ENCODE data around the gene HEPHL1. TPM values are rescaled to one million over a fixed set of nuclear protein-coding genes. Genes with fewer than 3 reads are reported as not detected.

HEPHL1 gene
- total and polyA plus RNA-seq, 7 donors: 0.01 TPM; not detected in 6

DNA sequence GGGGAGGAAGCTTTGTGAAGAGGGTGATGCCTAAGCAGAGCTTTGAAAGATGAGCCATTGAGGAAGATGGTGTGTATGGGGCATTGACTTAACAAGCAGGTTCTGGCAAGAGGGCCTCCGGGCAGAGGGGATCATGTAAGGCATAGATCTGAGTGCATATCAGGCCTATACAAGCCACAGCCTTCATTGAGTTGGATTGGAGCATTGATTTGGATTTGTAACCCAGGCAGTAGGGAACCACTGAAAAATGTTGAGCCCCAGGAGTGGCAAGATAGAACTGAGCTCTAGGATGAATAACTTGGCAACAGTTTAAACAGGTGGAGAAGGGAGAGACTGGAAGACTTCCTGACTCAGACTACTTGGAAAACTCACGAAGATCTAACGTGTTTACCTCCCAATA, 128.9 kb downstream of the HEPHL1 start:
- Histone ChIP-seq H3K4me1 (peaks cover 6% of the 10 kb centered on the region), H3K9me3 (no peaks in the 10 kb centered on the region), H3K36me3 (ENCODE audit: insufficient read depth in 1 of 2, low read depth in 1 of 2) (no peaks in the 10 kb centered on the region), H3K4me3 (no peak overlapping the region), H3K27me3 (ENCODE audit: insufficient read depth in 3 of 3, low read length in 2 of 3) (no peaks in the 10 kb centered on the region), H3K27ac (no peak overlapping the region)
- TF ChIP-seq, protein P1, sequence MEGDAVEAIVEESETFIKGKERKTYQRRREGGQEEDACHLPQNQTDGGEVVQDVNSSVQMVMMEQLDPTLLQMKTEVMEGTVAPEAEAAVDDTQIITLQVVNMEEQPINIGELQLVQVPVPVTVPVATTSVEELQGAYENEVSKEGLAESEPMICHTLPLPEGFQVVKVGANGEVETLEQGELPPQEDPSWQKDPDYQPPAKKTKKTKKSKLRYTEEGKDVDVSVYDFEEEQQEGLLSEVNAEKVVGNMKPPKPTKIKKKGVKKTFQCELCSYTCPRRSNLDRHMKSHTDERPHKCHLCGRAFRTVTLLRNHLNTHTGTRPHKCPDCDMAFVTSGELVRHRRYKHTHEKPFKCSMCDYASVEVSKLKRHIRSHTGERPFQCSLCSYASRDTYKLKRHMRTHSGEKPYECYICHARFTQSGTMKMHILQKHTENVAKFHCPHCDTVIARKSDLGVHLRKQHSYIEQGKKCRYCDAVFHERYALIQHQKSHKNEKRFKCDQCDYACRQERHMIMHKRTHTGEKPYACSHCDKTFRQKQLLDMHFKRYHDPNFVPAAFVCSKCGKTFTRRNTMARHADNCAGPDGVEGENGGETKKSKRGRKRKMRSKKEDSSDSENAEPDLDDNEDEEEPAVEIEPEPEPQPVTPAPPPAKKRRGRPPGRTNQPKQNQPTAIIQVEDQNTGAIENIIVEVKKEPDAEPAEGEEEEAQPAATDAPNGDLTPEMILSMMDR (IDR thresholded peaks at IDR 0.05): no peak
- intact Hi-C loops (cut with DNase I): no loop called here
- DNase-seq: no peak
- ATAC-seq: no peak
- WGBS, 3 donors: 56 to 80% (median 65%) methylated on average over 3 of the region's 3 CpGs

DNA sequence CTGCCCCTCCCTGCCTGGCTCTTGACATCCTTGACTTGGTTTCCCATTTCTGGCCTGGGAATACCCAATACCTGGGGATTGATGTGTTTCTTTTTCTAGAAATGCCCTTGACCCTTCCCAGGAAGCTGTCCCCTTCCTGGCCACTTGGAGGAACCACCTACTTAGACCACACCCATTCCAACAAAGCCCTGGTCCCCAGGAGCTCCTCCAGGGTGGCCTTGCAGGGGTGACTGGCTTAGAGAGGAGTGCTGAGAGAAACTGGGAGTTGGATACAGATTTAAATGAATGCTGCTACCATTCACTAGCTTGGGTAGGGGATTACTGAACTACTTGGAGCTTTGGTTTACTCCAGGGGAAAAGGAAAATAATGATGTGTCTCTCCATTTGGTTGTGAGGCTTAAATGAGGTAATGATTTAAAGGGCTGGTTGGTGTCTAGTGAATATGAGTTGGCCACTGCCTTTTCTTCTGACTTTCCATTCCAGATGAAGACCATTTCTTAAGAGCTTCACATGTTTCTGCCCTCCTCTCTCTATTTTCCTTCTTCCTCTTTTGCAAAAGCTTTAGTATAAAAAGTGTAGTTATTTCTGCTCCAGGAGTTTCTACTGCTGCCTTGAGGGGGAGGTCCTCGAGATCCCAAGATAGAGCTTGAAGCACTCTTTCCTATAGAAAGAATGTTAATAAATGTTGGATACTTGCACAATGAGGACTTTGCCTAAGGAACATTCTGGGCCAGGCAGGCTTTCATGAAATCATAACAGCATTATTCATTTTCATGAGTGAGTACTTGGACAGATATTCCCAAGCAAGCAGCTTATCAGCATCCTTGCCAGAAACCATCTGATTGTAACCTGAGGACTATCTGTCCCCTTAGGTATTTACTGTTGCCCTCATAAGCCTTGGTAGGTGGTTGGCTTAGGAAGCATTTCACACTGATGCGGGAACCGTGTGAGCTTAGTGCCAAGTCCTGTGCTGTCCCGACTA, 129.8 kb downstream of the HEPHL1 start:
- H3K36me3 ChIP-seq (ENCODE audit: insufficient read depth in 1 of 2, low read depth in 1 of 2): no peaks in the 10 kb centered on the region
- peaks cover 6% of the 10 kb centered on the region for H3K4me1 ChIP-seq
- no peak overlapping the region for H3K27ac ChIP-seq
- no peak overlapping the region for H3K4me3 ChIP-seq
- intact Hi-C loops (cut with DNase I): no loop called here
- H3K9me3 ChIP-seq: no peaks in the 10 kb centered on the region
- no peaks in the 10 kb centered on the region for H3K27me3 ChIP-seq (ENCODE audit: insufficient read depth in 3 of 3, low read length in 2 of 3)
- ATAC-seq (peak; percentile 28 to 74 (median 54)), DNase-seq (no peak)
- TF ChIP-seq, protein P1 (IDR thresholded peaks at IDR 0.05): no peak
- 55 to 74% (median 58%) methylated on average over 4 of the region's 4 CpGs for WGBS, 3 donors

DNA sequence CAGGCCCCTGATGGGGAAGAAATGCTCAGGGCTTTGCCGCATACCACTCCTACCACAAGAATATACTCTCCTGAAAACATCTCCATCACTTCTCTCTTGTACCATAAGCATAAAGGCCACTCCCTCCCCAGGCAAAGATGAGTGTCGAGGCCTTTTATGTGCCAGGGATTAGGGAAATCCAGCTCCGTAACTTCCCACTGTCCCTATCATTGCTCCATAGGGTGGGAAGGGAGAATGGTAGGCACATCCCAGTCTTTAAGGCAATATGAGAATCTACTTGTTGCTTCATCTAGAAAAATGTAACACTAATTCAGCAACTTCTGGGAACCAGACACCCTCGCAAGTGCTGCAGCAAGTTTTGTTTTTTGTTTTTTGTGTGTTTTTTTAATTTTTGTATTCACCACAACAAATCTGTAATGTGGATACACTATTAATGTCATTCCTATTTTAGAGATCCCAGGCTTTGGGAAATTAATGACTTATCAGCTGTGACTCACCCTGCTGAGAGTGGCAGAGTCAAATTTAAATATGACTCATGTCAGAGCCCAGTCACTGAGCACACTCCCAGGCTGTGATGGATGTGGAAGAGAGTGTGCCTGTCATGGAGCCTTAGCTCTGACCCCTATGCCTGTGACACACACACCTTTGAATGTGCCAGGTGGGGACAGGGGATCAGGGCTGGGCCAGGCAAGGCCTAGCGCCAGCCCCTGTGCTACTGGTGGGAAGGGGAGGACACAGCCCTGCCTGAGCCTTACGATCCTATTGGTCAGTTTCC, 130.9 kb downstream of the HEPHL1 start:
- H3K27me3 ChIP-seq (ENCODE audit: insufficient read depth in 3 of 3, low read length in 2 of 3): no peaks in the 10 kb centered on the region
- H3K36me3 ChIP-seq (ENCODE audit: insufficient read depth in 1 of 2, low read depth in 1 of 2): no peaks in the 10 kb centered on the region
- DNase-seq (peak; percentile 54 to 61), ATAC-seq (peak; percentile 88 to 98 (median 96))
- TF ChIP-seq, protein P1 (IDR thresholded peaks at IDR 0.05): no peak
- 75 to 94% (median 78%) methylated on average over 6 of the region's 6 CpGs for WGBS, 3 donors
- no peaks in the 10 kb centered on the region for H3K9me3 ChIP-seq
- intact Hi-C loops (cut with DNase I): no loop called here
- H3K4me1 ChIP-seq: peaks cover 6% of the 10 kb centered on the region
- no peak overlapping the region for H3K4me3 ChIP-seq
- H3K27ac ChIP-seq: peak overlapping the region; percentile 44

DNA sequence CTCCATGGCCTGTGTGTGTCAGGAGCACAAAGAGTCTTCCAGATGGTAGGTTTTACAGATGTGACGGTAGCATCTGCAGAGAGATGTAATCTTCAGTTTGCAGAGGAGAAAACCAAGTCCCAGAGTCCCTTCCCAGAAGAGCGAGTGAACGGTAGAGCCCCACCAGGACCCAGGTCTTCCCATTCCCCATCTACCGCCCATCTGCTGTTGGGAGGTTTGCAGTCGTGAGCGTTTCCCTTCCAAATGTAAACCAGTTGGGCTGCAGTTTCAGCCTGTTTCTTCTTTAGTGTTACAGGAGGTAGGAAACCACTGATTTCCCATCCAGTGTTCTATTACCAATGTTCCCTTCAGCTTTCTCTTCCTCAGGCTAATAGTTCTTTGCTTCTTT, 131.5 kb downstream of the HEPHL1 start:
- TF ChIP-seq, protein P1 (IDR thresholded peaks at IDR 0.05): no peak
- 78 to 90% (median 81%) methylated on average over 6 of the region's 6 CpGs for WGBS, 3 donors
- Histone ChIP-seq H3K27ac (peak overlapping the region; percentile 44), H3K4me3 (no peak overlapping the region), H3K9me3 (no peaks in the 10 kb centered on the region), H3K36me3 (ENCODE audit: insufficient read depth in 1 of 2, low read depth in 1 of 2) (no peaks in the 10 kb centered on the region), H3K27me3 (ENCODE audit: insufficient read depth in 3 of 3, low read length in 2 of 3) (no peaks in the 10 kb centered on the region), H3K4me1 (peaks cover 6% of the 10 kb centered on the region)
- intact Hi-C loops (cut with DNase I): no loop called here
- ATAC-seq: no peak
- no peak for DNase-seq
